Chondrocyte (in vitro differentiated cells): Measurements from ENCODE around the gene PNPLA6. TPM values are rescaled to one million over a fixed set of nuclear protein-coding genes. Genes with fewer than 3 reads are reported as not detected.

Source experiments
- DNase-seq: peaks from one replicate; pipeline ENCODE4 v3.0.0; 2021; ENCODE audit warnings: mixed read lengths, low spot score
- H3K27ac Mint-ChIP-seq: one replicate; pipeline ENCODE4 v1.8.0; 2021; ENCODE audit warnings: mild to moderate bottlenecking, moderate library complexity, mixed read lengths; ENCODE audit not compliant: unreplicated experiment
- H3K27me3 Mint-ChIP-seq: 2 replicates; pipeline ENCODE4 v1.8.0; 2021; ENCODE audit warnings: low read depth, mixed read lengths
- H3K36me3 Mint-ChIP-seq: 2 replicates; pipeline ENCODE4 v1.8.0; 2021; ENCODE audit warnings: low read depth, mixed read lengths
- H3K4me1 Mint-ChIP-seq: 2 replicates; pipeline ENCODE4 v1.8.0; 2021; ENCODE audit warnings: low read depth, mild to moderate bottlenecking, mixed read lengths
- H3K4me3 Mint-ChIP-seq: one replicate; pipeline ENCODE4 v1.8.0; 2021; ENCODE audit warnings: mild to moderate bottlenecking, moderate library complexity, mixed read lengths; ENCODE audit not compliant: unreplicated experiment
- H3K9me3 Mint-ChIP-seq: 2 replicates; pipeline ENCODE4 v1.8.0; 2021; ENCODE audit warnings: low read depth, mixed read lengths
- total RNA-seq: library from RNA; stranded (reverse); gene quantifications from 3 replicates; pipeline ENCODE4 v1.2.1, GENCODE V29; 2021
- TF ChIP-seq, protein P1 (sequence below): fragments of 200-600 bp; sonication (generic); IDR thresholded peaks from 2 replicates; pipeline ENCODE4 v1.5.0; 2021; ENCODE audit warnings: antibody characterized with exemption, mild to moderate bottlenecking, moderate library complexity

The PNPLA6 gene
- total RNA-seq, 1 donor from 2014 or later: 87.9 TPM

GRCh38 chr19:7541828-7542443 is 6.4 kb downstream of the PNPLA6 start:
- Mint-ChIP-seq H3K9me3 (no peaks in the 10 kb centered on the region), H3K27ac (no peak overlapping the region), H3K36me3 (peaks cover 19% of the 10 kb centered on the region), H3K4me1 (peaks cover 3% of the 10 kb centered on the region), H3K27me3 (no peaks in the 10 kb centered on the region), H3K4me3 (no peak overlapping the region)
- no peak for DNase-seq
- TF ChIP-seq, protein P1, sequence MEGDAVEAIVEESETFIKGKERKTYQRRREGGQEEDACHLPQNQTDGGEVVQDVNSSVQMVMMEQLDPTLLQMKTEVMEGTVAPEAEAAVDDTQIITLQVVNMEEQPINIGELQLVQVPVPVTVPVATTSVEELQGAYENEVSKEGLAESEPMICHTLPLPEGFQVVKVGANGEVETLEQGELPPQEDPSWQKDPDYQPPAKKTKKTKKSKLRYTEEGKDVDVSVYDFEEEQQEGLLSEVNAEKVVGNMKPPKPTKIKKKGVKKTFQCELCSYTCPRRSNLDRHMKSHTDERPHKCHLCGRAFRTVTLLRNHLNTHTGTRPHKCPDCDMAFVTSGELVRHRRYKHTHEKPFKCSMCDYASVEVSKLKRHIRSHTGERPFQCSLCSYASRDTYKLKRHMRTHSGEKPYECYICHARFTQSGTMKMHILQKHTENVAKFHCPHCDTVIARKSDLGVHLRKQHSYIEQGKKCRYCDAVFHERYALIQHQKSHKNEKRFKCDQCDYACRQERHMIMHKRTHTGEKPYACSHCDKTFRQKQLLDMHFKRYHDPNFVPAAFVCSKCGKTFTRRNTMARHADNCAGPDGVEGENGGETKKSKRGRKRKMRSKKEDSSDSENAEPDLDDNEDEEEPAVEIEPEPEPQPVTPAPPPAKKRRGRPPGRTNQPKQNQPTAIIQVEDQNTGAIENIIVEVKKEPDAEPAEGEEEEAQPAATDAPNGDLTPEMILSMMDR: no peak

DNA sequence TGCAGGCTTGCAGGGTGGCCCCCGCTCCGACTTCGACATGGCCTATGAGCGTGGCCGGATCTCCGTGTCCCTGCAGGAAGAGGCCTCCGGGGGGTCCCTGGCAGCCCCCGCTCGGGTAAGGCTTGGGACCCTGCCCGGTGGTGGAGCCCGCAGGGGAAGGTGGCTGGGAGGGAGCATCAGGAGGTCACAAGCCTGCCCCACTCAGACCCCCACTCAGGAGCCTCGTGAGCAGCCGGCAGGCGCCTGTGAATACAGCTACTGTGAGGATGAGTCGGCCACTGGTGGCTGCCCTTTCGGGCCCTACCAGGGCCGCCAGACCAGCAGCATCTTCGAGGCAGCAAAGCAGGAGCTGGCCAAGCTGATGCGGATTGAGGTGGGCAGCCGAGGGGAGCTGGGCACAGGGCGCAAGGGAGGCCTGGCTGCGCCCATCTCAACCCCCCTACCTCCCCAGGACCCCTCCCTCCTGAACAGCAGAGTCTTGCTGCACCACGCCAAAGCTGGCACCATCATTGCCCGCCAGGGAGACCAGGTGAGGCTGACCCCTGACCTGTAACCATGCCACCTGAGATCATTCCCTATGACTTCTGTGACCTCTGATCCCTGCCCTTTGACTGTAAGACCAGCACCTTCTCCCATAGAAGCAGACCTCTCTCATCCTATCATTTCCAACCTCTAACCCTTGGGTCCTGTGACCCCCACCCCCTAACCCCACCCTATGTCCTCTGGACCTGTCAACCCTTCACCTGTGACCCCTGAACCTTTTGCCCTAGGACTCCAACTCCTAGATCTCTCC is 7.2 kb downstream of the PNPLA6 start:
- Mint-ChIP-seq H3K27me3 (no peaks in the 10 kb centered on the region), H3K36me3 (peaks cover 17% of the 10 kb centered on the region), H3K9me3 (no peaks in the 10 kb centered on the region), H3K4me1 (no peaks in the 10 kb centered on the region), H3K4me3 (no peak overlapping the region), H3K27ac (no peak overlapping the region)
- TF ChIP-seq, protein P1: no peak
- no peak for DNase-seq

DNA sequence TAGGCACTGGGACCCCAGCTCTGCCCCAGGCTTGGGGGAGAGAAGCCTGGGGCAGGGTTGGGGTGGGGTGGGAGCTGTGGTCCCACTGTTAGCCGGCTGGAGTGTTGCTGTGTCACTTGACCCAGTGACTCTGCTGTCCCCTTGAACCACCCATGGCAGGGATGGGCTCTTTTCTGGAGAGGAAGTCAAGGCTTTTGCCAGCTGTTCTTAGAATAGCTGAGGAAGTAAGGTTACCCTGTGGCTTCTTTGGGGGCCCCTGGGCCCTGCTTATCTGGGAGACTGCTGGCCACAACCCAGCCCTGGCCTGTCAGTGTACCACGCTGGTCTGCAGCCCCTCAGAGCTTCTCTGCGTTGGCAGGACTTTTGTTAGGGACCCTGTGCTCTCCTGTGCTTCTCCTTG is 9.1 kb downstream of the PNPLA6 start:
- no peaks in the 10 kb centered on the region for H3K27me3 Mint-ChIP-seq
- TF ChIP-seq, protein P1: no peak

DNA sequence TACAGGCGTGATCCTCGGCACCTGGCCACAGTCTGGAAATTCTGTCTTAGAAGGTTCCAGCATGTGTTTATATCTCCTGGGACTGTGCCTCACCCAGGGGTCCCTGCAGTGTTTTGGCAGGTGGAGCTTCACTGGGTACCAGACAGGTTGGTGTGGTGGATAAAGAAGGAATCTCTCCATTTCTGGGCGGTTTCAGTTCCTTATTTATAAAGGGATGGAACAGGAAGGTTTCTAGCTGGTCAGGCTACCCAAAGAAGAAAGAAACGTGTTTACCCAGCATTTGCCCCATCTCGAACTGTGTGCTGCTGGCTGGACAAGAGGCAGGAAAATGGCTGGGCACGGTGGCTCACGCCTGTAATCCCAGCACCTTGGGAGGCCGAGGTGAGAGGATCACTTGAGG is 9.8 kb downstream of the PNPLA6 start:
- Mint-ChIP-seq H3K4me1 (no peaks in the 10 kb centered on the region), H3K27me3 (no peaks in the 10 kb centered on the region), H3K4me3 (no peak overlapping the region), H3K9me3 (no peaks in the 10 kb centered on the region), H3K36me3 (peaks cover 16% of the 10 kb centered on the region), H3K27ac (no peak overlapping the region)
- TF ChIP-seq, protein P1: no peak
- DNase-seq: no peak

More for the DNA sequence above, 9.1 kb downstream of the PNPLA6 start:
- Mint-ChIP-seq H3K4me1 (no peaks in the 10 kb centered on the region), H3K36me3 (peaks cover 17% of the 10 kb centered on the region), H3K9me3 (no peaks in the 10 kb centered on the region), H3K4me3 (no peak overlapping the region), H3K27ac (no peak overlapping the region)
- no peak for DNase-seq

DNA sequence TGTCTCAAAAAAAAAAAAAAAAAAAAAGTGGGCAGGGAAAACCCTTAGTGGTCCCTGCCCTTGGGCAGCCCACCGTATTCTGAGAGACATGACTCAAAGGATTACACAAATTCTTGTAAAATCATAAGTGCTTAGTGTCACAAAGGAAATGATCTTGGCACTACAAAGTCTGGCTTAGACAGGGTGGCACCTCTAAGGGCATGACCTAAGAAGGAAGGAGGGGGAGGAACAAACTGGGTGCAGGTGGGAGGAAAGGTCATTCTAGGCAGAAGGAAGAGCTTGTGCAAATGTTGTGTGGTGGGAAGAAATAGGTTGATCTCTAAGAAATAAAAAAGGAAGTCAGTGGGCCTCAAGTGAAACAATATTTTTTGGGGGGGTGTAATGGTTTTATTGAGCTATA is 10.4 kb downstream of the PNPLA6 start:
- Mint-ChIP-seq H3K4me1 (no peaks in the 10 kb centered on the region), H3K9me3 (no peaks in the 10 kb centered on the region), H3K27me3 (no peaks in the 10 kb centered on the region), H3K27ac (no peak overlapping the region), H3K4me3 (no peak overlapping the region), H3K36me3 (peaks cover 15% of the 10 kb centered on the region)
- DNase-seq: no peak
- TF ChIP-seq, protein P1: no peak
